Breast epithelium (tissue), 3 donors: ENCODE measurements around the gene ATP1A1.

Source experiments
- POLR2A ChIP-seq: fragments of 450-650 bp; IDR thresholded peaks from one replicate; pipeline ENCODE4 v1.6.1; 2016; ENCODE audit warnings: antibody characterized with exemption, mild to moderate bottlenecking, moderate library complexity
- TF ChIP-seq, protein P1 (sequence below), 3 donors: fragments of 450-650 bp; IDR thresholded peaks; one replicate each; pipeline ENCODE4 v1.5.1; 2016 to 2017; ENCODE audit warnings: antibody characterized with exemption in 3 of 3, mild to moderate bottlenecking in 3 of 3, moderate library complexity in 3 of 3

DNA sequence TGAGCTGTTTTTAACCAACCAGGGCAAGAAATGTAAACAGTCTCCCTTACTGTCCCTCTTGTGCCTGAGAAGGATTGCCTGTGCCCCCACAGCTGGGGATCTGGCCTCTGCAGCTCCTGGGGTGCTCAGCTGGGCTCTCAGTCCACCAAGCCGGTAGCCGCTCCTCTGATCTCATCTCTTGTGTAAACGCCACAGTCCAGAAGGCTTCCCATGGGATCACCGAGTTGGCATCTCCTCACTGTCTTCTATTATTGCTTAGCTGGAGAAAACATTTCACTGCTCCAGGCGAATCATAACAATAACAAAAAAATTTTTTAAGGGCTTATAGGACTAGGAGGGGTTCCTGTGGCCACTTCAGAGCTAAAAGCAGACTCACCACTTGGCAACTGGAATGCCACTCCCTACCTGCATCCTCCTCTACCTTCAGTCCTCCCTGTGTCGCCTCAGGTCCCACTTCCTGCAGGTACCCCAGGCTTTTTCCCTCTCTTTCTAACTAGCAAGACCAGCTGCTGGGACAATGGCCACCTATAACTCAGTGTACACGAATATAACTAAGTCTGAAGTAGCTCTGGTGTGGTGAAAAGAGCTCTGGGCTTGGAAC lies 75.8 kb downstream of the ATP1A1 start:
- TF ChIP-seq, protein P1, sequence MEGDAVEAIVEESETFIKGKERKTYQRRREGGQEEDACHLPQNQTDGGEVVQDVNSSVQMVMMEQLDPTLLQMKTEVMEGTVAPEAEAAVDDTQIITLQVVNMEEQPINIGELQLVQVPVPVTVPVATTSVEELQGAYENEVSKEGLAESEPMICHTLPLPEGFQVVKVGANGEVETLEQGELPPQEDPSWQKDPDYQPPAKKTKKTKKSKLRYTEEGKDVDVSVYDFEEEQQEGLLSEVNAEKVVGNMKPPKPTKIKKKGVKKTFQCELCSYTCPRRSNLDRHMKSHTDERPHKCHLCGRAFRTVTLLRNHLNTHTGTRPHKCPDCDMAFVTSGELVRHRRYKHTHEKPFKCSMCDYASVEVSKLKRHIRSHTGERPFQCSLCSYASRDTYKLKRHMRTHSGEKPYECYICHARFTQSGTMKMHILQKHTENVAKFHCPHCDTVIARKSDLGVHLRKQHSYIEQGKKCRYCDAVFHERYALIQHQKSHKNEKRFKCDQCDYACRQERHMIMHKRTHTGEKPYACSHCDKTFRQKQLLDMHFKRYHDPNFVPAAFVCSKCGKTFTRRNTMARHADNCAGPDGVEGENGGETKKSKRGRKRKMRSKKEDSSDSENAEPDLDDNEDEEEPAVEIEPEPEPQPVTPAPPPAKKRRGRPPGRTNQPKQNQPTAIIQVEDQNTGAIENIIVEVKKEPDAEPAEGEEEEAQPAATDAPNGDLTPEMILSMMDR (IDR thresholded peaks at IDR 0.05): no peak
- no peak for TF ChIP-seq POLR2A
